ENCODE data around the gene LGI1. TPM values are rescaled to one million over a fixed set of nuclear protein-coding genes. Genes with fewer than 3 reads are reported as not detected.

The LGI1 gene
- not detected in 2 replicates for total RNA-seq

GRCh38 chr10:93757801-93758507 lies at the start of gene LGI1:
LGI1 (plus strand) TSS chr10:93757936; CDS start chr10:93758145, 209 bp downstream.
- DNase-seq (ENCODE audit: low read depth) (no peak), FAIRE-seq (no peak)
- H3K4me3 ChIP-seq (ENCODE audit: low read depth, low read length): no peak within 1 kb of the TSS
- H3K36me3 ChIP-seq (ENCODE audit: control insufficient read depth, insufficient read depth, low read length): no peaks in the 10 kb centered on the region
- TF ChIP-seq, protein P1, sequence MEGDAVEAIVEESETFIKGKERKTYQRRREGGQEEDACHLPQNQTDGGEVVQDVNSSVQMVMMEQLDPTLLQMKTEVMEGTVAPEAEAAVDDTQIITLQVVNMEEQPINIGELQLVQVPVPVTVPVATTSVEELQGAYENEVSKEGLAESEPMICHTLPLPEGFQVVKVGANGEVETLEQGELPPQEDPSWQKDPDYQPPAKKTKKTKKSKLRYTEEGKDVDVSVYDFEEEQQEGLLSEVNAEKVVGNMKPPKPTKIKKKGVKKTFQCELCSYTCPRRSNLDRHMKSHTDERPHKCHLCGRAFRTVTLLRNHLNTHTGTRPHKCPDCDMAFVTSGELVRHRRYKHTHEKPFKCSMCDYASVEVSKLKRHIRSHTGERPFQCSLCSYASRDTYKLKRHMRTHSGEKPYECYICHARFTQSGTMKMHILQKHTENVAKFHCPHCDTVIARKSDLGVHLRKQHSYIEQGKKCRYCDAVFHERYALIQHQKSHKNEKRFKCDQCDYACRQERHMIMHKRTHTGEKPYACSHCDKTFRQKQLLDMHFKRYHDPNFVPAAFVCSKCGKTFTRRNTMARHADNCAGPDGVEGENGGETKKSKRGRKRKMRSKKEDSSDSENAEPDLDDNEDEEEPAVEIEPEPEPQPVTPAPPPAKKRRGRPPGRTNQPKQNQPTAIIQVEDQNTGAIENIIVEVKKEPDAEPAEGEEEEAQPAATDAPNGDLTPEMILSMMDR (IDR thresholded peaks at IDR 0.05; ENCODE audit: insufficient read depth, low read length, severe bottlenecking): no peak
- peaks cover 1% of the 10 kb centered on the region for H3K27me3 ChIP-seq (ENCODE audit: control insufficient read depth, insufficient read depth, low read length)

- Histone ChIP-seq H3K27me3 (ENCODE audit: control insufficient read depth, insufficient read depth, low read length) (no peaks in the 10 kb centered on the region), H3K4me3 (ENCODE audit: low read depth, low read length) (no peak overlapping the region), H3K36me3 (ENCODE audit: control insufficient read depth, insufficient read depth, low read length) (no peaks in the 10 kb centered on the region)
- FAIRE-seq (no peak), DNase-seq (ENCODE audit: low read depth) (no peak)
- TF ChIP-seq, protein P1 (IDR thresholded peaks at IDR 0.05; ENCODE audit: insufficient read depth, low read length, severe bottlenecking): no peak
Measured at GRCh38 chr10:93710333-93710909, 47.3 kb upstream of the LGI1 start.

DNA sequence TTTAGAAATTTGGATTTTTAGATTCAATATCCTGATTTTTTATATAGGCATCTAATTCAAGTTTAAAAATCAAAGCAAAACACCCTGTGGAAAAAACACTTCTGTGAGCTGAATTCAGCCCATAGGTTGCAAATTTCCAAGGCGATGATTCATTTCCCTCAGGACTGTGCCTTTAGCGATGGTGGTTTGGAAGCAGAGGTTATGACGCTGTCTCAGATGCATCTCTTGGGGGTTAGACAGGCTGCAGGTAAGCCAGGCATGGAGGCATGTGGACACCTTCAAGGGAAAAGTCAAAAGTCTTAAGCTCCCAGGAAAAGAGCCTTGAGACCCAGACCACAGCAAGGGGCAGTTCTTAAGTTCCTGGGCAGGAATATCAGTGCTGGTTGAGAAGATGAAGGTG lies 45.8 kb upstream of the LGI1 start:
- Histone ChIP-seq H3K27me3 (ENCODE audit: control insufficient read depth, insufficient read depth, low read length) (no peaks in the 10 kb centered on the region), H3K4me3 (ENCODE audit: low read depth, low read length) (no peak overlapping the region), H3K36me3 (ENCODE audit: control insufficient read depth, insufficient read depth, low read length) (no peaks in the 10 kb centered on the region)
- TF ChIP-seq, protein P1 (IDR thresholded peaks at IDR 0.05; ENCODE audit: insufficient read depth, low read length, severe bottlenecking): no peak
- DNase-seq (ENCODE audit: low read depth) (peak; percentile 16), FAIRE-seq (no peak)

DNA sequence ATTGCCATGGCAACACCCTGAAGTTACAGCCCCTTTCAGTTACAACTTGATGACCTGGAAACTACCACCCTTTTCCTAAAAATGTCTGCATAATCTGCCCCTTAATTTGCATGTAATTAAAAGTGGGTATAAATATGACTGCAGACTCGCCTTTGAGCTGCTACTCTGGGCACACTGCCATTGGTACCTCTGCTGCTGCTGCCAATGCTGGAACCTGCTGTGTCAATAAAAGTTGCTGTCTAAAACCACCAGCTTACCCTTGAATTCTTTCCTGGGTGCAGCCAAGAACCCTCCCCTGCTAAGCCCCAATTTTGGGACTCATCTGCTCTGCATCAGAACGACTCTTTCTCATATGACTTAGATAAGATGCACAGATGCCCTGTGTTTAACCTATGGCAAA lies 45.1 kb upstream of the LGI1 start:
- DNase-seq (ENCODE audit: low read depth) (no peak), FAIRE-seq (no peak)
- Histone ChIP-seq H3K4me3 (ENCODE audit: low read depth, low read length) (no peak overlapping the region), H3K36me3 (ENCODE audit: control insufficient read depth, insufficient read depth, low read length) (no peaks in the 10 kb centered on the region), H3K27me3 (ENCODE audit: control insufficient read depth, insufficient read depth, low read length) (no peaks in the 10 kb centered on the region)
- TF ChIP-seq, protein P1 (IDR thresholded peaks at IDR 0.05; ENCODE audit: insufficient read depth, low read length, severe bottlenecking): no peak

GRCh38 chr10:93715345-93715744 lies 42.4 kb upstream of the LGI1 start:
- H3K4me3 ChIP-seq (ENCODE audit: low read depth, low read length): no peak overlapping the region
- no peaks in the 10 kb centered on the region for H3K36me3 ChIP-seq (ENCODE audit: control insufficient read depth, insufficient read depth, low read length)
- H3K27me3 ChIP-seq (ENCODE audit: control insufficient read depth, insufficient read depth, low read length): no peaks in the 10 kb centered on the region
- FAIRE-seq: no peak
- TF ChIP-seq, protein P1 (IDR thresholded peaks at IDR 0.05; ENCODE audit: insufficient read depth, low read length, severe bottlenecking): no peak
- DNase-seq (ENCODE audit: low read depth): no peak

Measured in bronchial epithelial cell (primary cell).